H9 (cell line): ENCODE measurements around the gene SNTG2. TPM values are rescaled to one million over a fixed set of nuclear protein-coding genes. Genes with fewer than 3 reads are reported as not detected.

Experiments used
- DNase-seq: peaks from one replicate; pipeline ENCODE4 v3.0.0-alpha.2; 2017
- H2AFZ ChIP-seq: one replicate; pipeline ENCODE4 v1.6.1; 2013; ENCODE audit warnings: mild to moderate bottlenecking, low read length, control low read depth, moderate library complexity
- H2AK5ac ChIP-seq: 2 replicates; pipeline ENCODE4 v1.6.1; 2013; ENCODE audit warnings: low read length, control low read depth, mixed read lengths; ENCODE audit not compliant: insufficient read length
- H2BK120ac ChIP-seq: one replicate; pipeline ENCODE4 v1.6.1; 2013; ENCODE audit warnings: low read depth, mild to moderate bottlenecking, low read length, control low read depth, inconsistent platforms; ENCODE audit not compliant: poor library complexity, severe bottlenecking
- H2BK12ac ChIP-seq: 2 replicates; pipeline ENCODE4 v1.6.1; 2013; ENCODE audit warnings: low read length, control low read depth, mixed read lengths, low read depth; ENCODE audit not compliant: insufficient read length
- H2BK15ac ChIP-seq: 2 replicates; pipeline ENCODE4 v1.6.1; 2013; ENCODE audit warnings: low read depth, low read length, control low read depth
- H2BK20ac ChIP-seq: one replicate; pipeline ENCODE4 v1.6.1; 2013; ENCODE audit warnings: low read depth, mild to moderate bottlenecking, low read length, control low read depth, inconsistent platforms; ENCODE audit not compliant: poor library complexity, severe bottlenecking
- H2BK5ac ChIP-seq: 2 replicates; pipeline ENCODE4 v1.6.1; 2013; ENCODE audit warnings: low read length, control low read depth, mixed read lengths; ENCODE audit not compliant: insufficient read length
- H3K14ac ChIP-seq: 2 replicates; pipeline ENCODE4 v1.6.1; 2013; ENCODE audit warnings: low read length, control low read depth; ENCODE audit not compliant: insufficient read depth
- H3K18ac ChIP-seq: 2 replicates; pipeline ENCODE4 v1.6.1; 2013; ENCODE audit warnings: low read depth, mild to moderate bottlenecking, mixed read lengths, low read length, control low read depth; ENCODE audit not compliant: insufficient read length
- H3K23ac ChIP-seq: 2 replicates; pipeline ENCODE4 v1.6.1; 2013; ENCODE audit warnings: low read length, control low read depth, mixed read lengths, low read depth; ENCODE audit not compliant: insufficient read length
- H3K23me2 ChIP-seq: 2 replicates; pipeline ENCODE4 v1.6.1; 2013; ENCODE audit warnings: low read depth, mild to moderate bottlenecking, mixed read lengths, low read length, control low read depth; ENCODE audit not compliant: insufficient read length, poor library complexity, severe bottlenecking
- H3K27ac ChIP-seq: 2 replicates; pipeline ENCODE4 v1.5.1; 2013; ENCODE audit warnings: low read length, control low read depth, mixed read lengths, low read depth; ENCODE audit not compliant: insufficient read length
- H3K27me3 ChIP-seq: 2 replicates; pipeline ENCODE4 v1.6.1; 2013; ENCODE audit warnings: low read length, control low read depth, inconsistent platforms; ENCODE audit not compliant: insufficient read depth
- H3K4ac ChIP-seq: 2 replicates; pipeline ENCODE4 v1.6.1; 2013; ENCODE audit warnings: low read depth, mild to moderate bottlenecking, control low read depth, inconsistent platforms, low read length, moderate library complexity
- H3K4me1 ChIP-seq: 2 replicates; pipeline ENCODE4 v1.6.1; 2013; ENCODE audit warnings: low read length, control low read depth, inconsistent platforms; ENCODE audit not compliant: insufficient read depth
- H3K4me2 ChIP-seq: 2 replicates; pipeline ENCODE4 v1.6.1; 2013; ENCODE audit warnings: low read length, control low read depth, mixed read lengths; ENCODE audit not compliant: insufficient read length, insufficient read depth
- H3K56ac ChIP-seq: 2 replicates; pipeline ENCODE4 v1.6.1; 2013; ENCODE audit warnings: low read depth, mild to moderate bottlenecking, mixed read lengths, low read length, control low read depth; ENCODE audit not compliant: insufficient read length
- H3K79me1 ChIP-seq: 2 replicates; pipeline ENCODE4 v1.6.1; 2013; ENCODE audit warnings: low read depth, mild to moderate bottlenecking, moderate library complexity, low read length, control low read depth, inconsistent platforms; ENCODE audit not compliant: insufficient read depth, poor library complexity, severe bottlenecking
- H3K79me2 ChIP-seq: 2 replicates; pipeline ENCODE4 v1.6.1; 2013; ENCODE audit warnings: low read length, control low read depth, inconsistent platforms; ENCODE audit not compliant: insufficient read depth
- H3K9ac ChIP-seq: 2 replicates; pipeline ENCODE4 v1.6.1; 2013; ENCODE audit warnings: low read length, control low read depth, mixed read lengths; ENCODE audit not compliant: insufficient read length; ENCODE audit errors: extremely low read depth
- H3K9me3 ChIP-seq: one replicate; pipeline ENCODE4 v1.6.1; 2013; ENCODE audit warnings: low read depth, low read length, inconsistent platforms; ENCODE audit not compliant: control insufficient read depth
- H3T11ph ChIP-seq: one replicate; pipeline ENCODE4 v1.6.1; 2013; ENCODE audit warnings: mild to moderate bottlenecking, low read length, control low read depth, inconsistent platforms
- H4K20me1 ChIP-seq: one replicate; pipeline ENCODE4 v1.6.1; 2013; ENCODE audit not compliant: control insufficient read depth, insufficient read length, insufficient read depth
- H4K5ac ChIP-seq: 2 replicates; pipeline ENCODE4 v1.6.1; 2013; ENCODE audit warnings: low read depth, mild to moderate bottlenecking, mixed read lengths, low read length, control low read depth; ENCODE audit not compliant: insufficient read length
- H4K8ac ChIP-seq: replicated peaks from 2 replicates; pipeline ENCODE4 v1.6.1; 2013; ENCODE audit warnings: low read length, control low read depth, mixed read lengths, low read depth; ENCODE audit not compliant: insufficient read length
- H4K91ac ChIP-seq: 2 replicates; pipeline ENCODE4 v1.6.1; 2013; ENCODE audit warnings: low read depth, mild to moderate bottlenecking, moderate library complexity, mixed read lengths, low read length, control low read depth; ENCODE audit not compliant: insufficient read length
- H3K27ac Mint-ChIP-seq, 3 experiments: 2 replicates in 2 of 3; 3 replicates in 1 of 3; pipeline ENCODE4 v1.8.0; 2020 to 2021; ENCODE audit warnings: mixed read lengths in 3 of 3, mild to moderate bottlenecking in 1 of 3, moderate library complexity in 1 of 3
- H3K27me3 Mint-ChIP-seq: 2 replicates; pipeline ENCODE4 v1.8.0; 2021; ENCODE audit warnings: low read depth, mild to moderate bottlenecking, moderate library complexity, mixed read lengths
- H3K36me3 Mint-ChIP-seq, 3 experiments: 2 replicates in 2 of 3; 3 replicates in 1 of 3; pipeline ENCODE4 v1.8.0; 2020 to 2021; ENCODE audit warnings: low read depth in 3 of 3, mixed read lengths in 3 of 3; ENCODE audit not compliant: insufficient read depth in 1 of 3
- H3K4me1 Mint-ChIP-seq, 2 experiments: 2 replicates each; pipeline ENCODE4 v1.8.0; 2020; ENCODE audit warnings: mixed read lengths in 2 of 2
- H3K4me3 Mint-ChIP-seq, 2 experiments: 2 replicates in 1 of 2; 3 replicates in 1 of 2; pipeline ENCODE4 v1.8.0; 2020 to 2021; ENCODE audit warnings: mild to moderate bottlenecking in 2 of 2, mixed read lengths in 2 of 2, moderate library complexity in 1 of 2
- H3K9me3 Mint-ChIP-seq, 2 experiments: 2 replicates in 1 of 2; 3 replicates in 1 of 2; pipeline ENCODE4 v1.8.0; 2020; ENCODE audit warnings: mild to moderate bottlenecking in 2 of 2, mixed read lengths in 2 of 2, moderate library complexity in 1 of 2
- WGBS: extraction: QIAGEN DNeasy Blood & Tissue Kit; methylation state at CpG from one replicate; pipeline ENCODE4 v1.1.7; 2013; ENCODE audit warnings: missing lambda C conversion rate, low lambda C conversion rate, mixed read lengths; ENCODE audit not compliant: insufficient read length; ENCODE audit errors: extremely low coverage; 5-methylcytosine and 5-hydroxymethylcytosine counted together
- total RNA-seq: library from RNA; stranded (reverse); gene quantifications from 2 replicates; pipeline ENCODE4 v1.2.1, GENCODE V29; 2021
- TF ChIP-seq, protein P1 (sequence below): fragments of 200-600 bp; sonication (generic); conservative IDR thresholded peaks from 3 replicates; pipeline ENCODE4 v1.8.0; 2021; ENCODE audit warnings: antibody characterized with exemption, mild to moderate bottlenecking

SNTG2 gene
- total RNA-seq, 1 experiment from 2014 or later = 13.2 TPM

DNA sequence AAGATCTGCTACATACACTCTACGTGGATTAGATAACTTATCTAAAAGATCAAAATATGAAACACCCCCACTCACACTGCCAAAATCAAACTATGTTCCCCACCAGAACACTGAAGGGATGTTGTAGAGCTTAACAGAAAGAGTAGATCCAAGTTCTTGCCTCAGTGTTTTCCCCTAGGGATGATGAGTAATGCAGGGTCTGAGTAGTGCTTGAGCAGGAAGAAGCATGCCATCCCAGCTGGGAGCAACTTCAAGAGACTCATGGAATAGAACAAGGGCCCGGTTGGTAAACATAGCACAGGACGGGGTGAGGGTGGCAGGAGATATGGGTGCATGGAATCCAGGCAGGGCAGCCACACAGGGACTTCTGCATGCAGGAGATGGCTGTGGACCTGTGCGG, 74.3 kb downstream of the SNTG2 start:
- H3K79me1 ChIP-seq = no peaks in the 10 kb centered on the region
- H2BK120ac ChIP-seq = no peak overlapping the region
- no peak overlapping the region for H3K18ac ChIP-seq
- no peak overlapping the region for H3K56ac ChIP-seq
- no peaks in the 10 kb centered on the region for H3K27me3 ChIP-seq
- TF ChIP-seq, protein P1, sequence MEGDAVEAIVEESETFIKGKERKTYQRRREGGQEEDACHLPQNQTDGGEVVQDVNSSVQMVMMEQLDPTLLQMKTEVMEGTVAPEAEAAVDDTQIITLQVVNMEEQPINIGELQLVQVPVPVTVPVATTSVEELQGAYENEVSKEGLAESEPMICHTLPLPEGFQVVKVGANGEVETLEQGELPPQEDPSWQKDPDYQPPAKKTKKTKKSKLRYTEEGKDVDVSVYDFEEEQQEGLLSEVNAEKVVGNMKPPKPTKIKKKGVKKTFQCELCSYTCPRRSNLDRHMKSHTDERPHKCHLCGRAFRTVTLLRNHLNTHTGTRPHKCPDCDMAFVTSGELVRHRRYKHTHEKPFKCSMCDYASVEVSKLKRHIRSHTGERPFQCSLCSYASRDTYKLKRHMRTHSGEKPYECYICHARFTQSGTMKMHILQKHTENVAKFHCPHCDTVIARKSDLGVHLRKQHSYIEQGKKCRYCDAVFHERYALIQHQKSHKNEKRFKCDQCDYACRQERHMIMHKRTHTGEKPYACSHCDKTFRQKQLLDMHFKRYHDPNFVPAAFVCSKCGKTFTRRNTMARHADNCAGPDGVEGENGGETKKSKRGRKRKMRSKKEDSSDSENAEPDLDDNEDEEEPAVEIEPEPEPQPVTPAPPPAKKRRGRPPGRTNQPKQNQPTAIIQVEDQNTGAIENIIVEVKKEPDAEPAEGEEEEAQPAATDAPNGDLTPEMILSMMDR = no peak
- Mint-ChIP-seq H3K27ac (no peak overlapping the region), H3K4me1 (peaks cover 19 to 22% of the 10 kb centered on the region in 2 experiments), H3K9me3 (no peaks in the 10 kb centered on the region), H3K36me3 (peaks cover 2 to 9% (median 4%) of the 10 kb centered on the region in 3 experiments; a peak in 6 of 7 replicates), H3K27me3 (peaks cover 2% of the 10 kb centered on the region; the same call in 1 of the 2 replicates), H3K4me3 (no peak overlapping the region)
- no peak overlapping the region for H2AK5ac ChIP-seq
- H3K79me2 ChIP-seq = peaks cover 5% of the 10 kb centered on the region; the same call in 1 of the 2 replicates
- H3K4me2 ChIP-seq = no peak overlapping the region
- no CpG with 5 or more reads among the region's 4 CpGs for WGBS
- H3K4me1 ChIP-seq = peaks cover 7% of the 10 kb centered on the region
- H4K5ac ChIP-seq = no peak overlapping the region
- H4K8ac ChIP-seq = no peak overlapping the region
- H2BK15ac ChIP-seq = no peak overlapping the region
- no peaks in the 10 kb centered on the region for H3K9me3 ChIP-seq
- H3K27ac ChIP-seq = no peak overlapping the region
- no peaks in the 10 kb centered on the region for H3K23me2 ChIP-seq
- DNase-seq = no peak
- no peak overlapping the region for H3K14ac ChIP-seq
- H3T11ph ChIP-seq = no peak overlapping the region
- H3K4ac ChIP-seq = no peak overlapping the region
- H4K91ac ChIP-seq = no peak overlapping the region
- no peak overlapping the region for H3K9ac ChIP-seq
- H2BK12ac ChIP-seq = no peak overlapping the region
- no peak overlapping the region for H3K23ac ChIP-seq
- no peaks in the 10 kb centered on the region for H4K20me1 ChIP-seq
- no peak overlapping the region for H2BK5ac ChIP-seq
- no peak overlapping the region for H2BK20ac ChIP-seq
- H2AFZ ChIP-seq = no peak overlapping the region
